H1 (cell line): ENCODE measurements around the gene FCF1.

Source experiments
- CHD1 ChIP-seq: IDR thresholded peaks from 2 replicates; pipeline ENCODE4 v1.6.1; 2012; ENCODE audit warnings: low read depth, low read length, improper control_type of control experiment
- CTCF ChIP-seq, 3 experiments: IDR thresholded peaks; 1 replicate in 2 of 3; 2 replicates in 1 of 3; pipeline versions ENCODE4 v1.5.1 to v1.6.1; 2011; ENCODE audit warnings: low read length in 3 of 3, mild to moderate bottlenecking in 3 of 3, inconsistent platforms in 2 of 3, low read depth in 1 of 3, moderate library complexity in 1 of 3; ENCODE audit not compliant: insufficient read depth in 1 of 3; ENCODE audit errors: control extremely low read depth in 1 of 3
- EP300 ChIP-seq, 2 experiments: IDR thresholded peaks; 1 replicate in 1 of 2; 2 replicates in 1 of 2; pipeline ENCODE4 v1.6.1; 2011 to 2012; ENCODE audit warnings: low read depth in 2 of 2, low read length in 2 of 2, mild to moderate bottlenecking in 2 of 2, borderline replicate concordance in 1 of 2, inconsistent platforms in 1 of 2, moderate library complexity in 1 of 2
- EZH2 ChIP-seq: fragments of 200-600 bp; sonication (generic); IDR thresholded peaks from 2 replicates; pipeline ENCODE4 v1.7.1; 2012; ENCODE audit warnings: low read depth, mild to moderate bottlenecking, moderate library complexity, low read length, inconsistent platforms; ENCODE audit not compliant: severe bottlenecking
- JUND ChIP-seq: IDR thresholded peaks from 2 replicates; pipeline ENCODE4 v1.6.1; 2011; ENCODE audit warnings: mild to moderate bottlenecking, improper control_type of control experiment, low read length
- RFX5 ChIP-seq: IDR thresholded peaks from 2 replicates; pipeline ENCODE4 v1.6.1; 2011; ENCODE audit warnings: low read depth, low read length, improper control_type of control experiment, borderline replicate concordance
- SP1 ChIP-seq: IDR thresholded peaks from 2 replicates; pipeline ENCODE4 v1.6.1; 2011; ENCODE audit warnings: low read depth, low read length
- TEAD4 ChIP-seq: IDR thresholded peaks from 2 replicates; pipeline ENCODE4 v1.6.1; 2012; ENCODE audit warnings: low read depth, low read length, inconsistent platforms, mixed read lengths

- TF ChIP-seq EZH2 (no peak), CTCF (IDR thresholded peaks at IDR 0.05; ENCODE audit: control extremely low read depth in 1 of 3, insufficient read depth in 1 of 3, low read depth in 1 of 3, low read length in 3 of 3) (no peak), TEAD4 (no peak), EP300 (IDR thresholded peaks at IDR 0.05; ENCODE audit: borderline replicate concordance in 1 of 2, low read depth in 2 of 2, low read length in 2 of 2) (no peak), CHD1 (no peak), RFX5 (no peak), SP1 (no peak), JUND (no peak)
Observed at GRCh38 chr14:74663884-74664283, 49.1 kb upstream of the FCF1 start.
